GM21529 (cell line): Measurements from ENCODE around the gene UBE2E3.
"Not testable (repeated sequence)": the region's sequence is repeated elsewhere in the genome, so short reads cannot be mapped to it uniquely, and the experiment has no call there.

Experiments
- ATAC-seq: cut with Tn5 transposase; IDR thresholded peaks from one replicate; pipeline ENCODE4 v1.9.1; 2021; ENCODE audit not compliant: unreplicated experiment

Gene UBE2E3

GRCh38 chr2:181025004-181025403 is 44.6 kb downstream of the UBE2E3 start:
- no peak for ATAC-seq

GRCh38 chr2:181036445-181036844 is 56.0 kb downstream of the UBE2E3 start:
- peak; percentile 51 for ATAC-seq

GRCh38 chr2:181036848-181037603 is 56.6 kb downstream of the UBE2E3 start:
- ATAC-seq: peak; percentile 58

GRCh38 chr2:181037922-181038321 is 57.5 kb downstream of the UBE2E3 start:
- no peak for ATAC-seq

GRCh38 chr2:181038796-181039195 is 58.4 kb downstream of the UBE2E3 start:
- no peak for ATAC-seq

GRCh38 chr2:181040839-181041238 is 60.4 kb downstream of the UBE2E3 start:
- not testable (repeated sequence) for ATAC-seq

GRCh38 chr2:181041661-181042060 is 61.3 kb downstream of the UBE2E3 start:
- ATAC-seq: no peak

GRCh38 chr2:181042706-181043105 is 62.3 kb downstream of the UBE2E3 start:
- no peak for ATAC-seq

- no peak for ATAC-seq
Measured at GRCh38 chr2:181046833-181047232, 66.4 kb downstream of the UBE2E3 start.

GRCh38 chr2:181047829-181048228 is 67.4 kb downstream of the UBE2E3 start:
- ATAC-seq: no peak

- peak; percentile 51 for ATAC-seq
Measured at GRCh38 chr2:181051861-181052522, 71.6 kb downstream of the UBE2E3 start.

GRCh38 chr2:181052523-181052891 is 72.1 kb downstream of the UBE2E3 start:
- ATAC-seq: peak; percentile 59

GRCh38 chr2:181054256-181054655 is 73.9 kb downstream of the UBE2E3 start:
- no peak for ATAC-seq

GRCh38 chr2:181054843-181055242 is 74.4 kb downstream of the UBE2E3 start:
- ATAC-seq: no peak

- ATAC-seq: peak; percentile 80
Measured at GRCh38 chr2:181058378-181059269, 78.2 kb downstream of the UBE2E3 start.

- ATAC-seq: no peak
Measured at GRCh38 chr2:181063696-181064095, 83.3 kb downstream of the UBE2E3 start.

GRCh38 chr2:181065458-181065857 is 85.1 kb downstream of the UBE2E3 start:
- ATAC-seq: no peak

- ATAC-seq: no peak
Measured at GRCh38 chr2:181066333-181066732, 85.9 kb downstream of the UBE2E3 start.

GRCh38 chr2:181070119-181070835 is 89.9 kb downstream of the UBE2E3 start:
- no peak for ATAC-seq

- no peak for ATAC-seq
Measured at GRCh38 chr2:181070836-181071200, 90.4 kb downstream of the UBE2E3 start.
